T-cell (primary cell): Measurements from ENCODE around the gene PBRM1. TPM values are rescaled to one million over a fixed set of nuclear protein-coding genes. Genes with fewer than 3 reads are reported as not detected.

Experiments used
- ATAC-seq, 4 experiments: fragments of 200-7000 bp in 3 of 4; fragments of 150-1000 bp in 1 of 4; cut with Tn5 transposase; replicated peaks in 1 of 4; 1 replicate in 3 of 4; 2 replicates in 1 of 4; pipeline ENCODE4 v1.10.0; 2021; ENCODE audit warnings: moderate library complexity in 3 of 4, mild to moderate bottlenecking in 2 of 4, moderate number of reproducible peaks in 1 of 4
- CTCF ChIA-PET, 2 donors: fragments of 300-600 bp; sonication (Branson Sonifier 250); formaldehyde crosslinking; loops; one replicate each; lab custom pipeline; 2022; ENCODE audit warnings: antibody characterized with exemption in 2 of 2; lab: Charles Lee
- POLR2A ChIA-PET, 2 donors: fragments of 300-600 bp; sonication (Branson Sonifier 250); formaldehyde crosslinking; loops; one replicate each; lab custom pipeline; 2022; ENCODE audit warnings: antibody characterized with exemption in 2 of 2; lab: Charles Lee
- DNase-seq, 35 experiments: peaks; one replicate each; pipeline versions ENCODE4 v3.0.0 to v3.0.0-alpha.2; 2013 to 2023
- H3K27ac ChIP-seq: one replicate; pipeline ENCODE4 v1.5.1; 2013; ENCODE audit warnings: low read length
- H3K27me3 ChIP-seq, 2 experiments: replicated peaks in 1 of 2; 1 replicate in 1 of 2; 2 replicates in 1 of 2; pipeline versions ENCODE4 v1.6.1 to v1.7.0; 2013; ENCODE audit warnings: low read length in 1 of 2, mixed read lengths in 1 of 2; ENCODE audit not compliant: control insufficient read depth in 2 of 2, insufficient read depth in 2 of 2; ENCODE audit errors: extremely low read depth in 1 of 2
- H3K36me3 ChIP-seq, 2 donors: 1 replicate in 1 of 2; 2 replicates in 1 of 2; pipeline versions ENCODE4 v1.6.1 to v1.7.0; 2013; ENCODE audit warnings: low read length in 1 of 2; ENCODE audit not compliant: control insufficient read depth in 2 of 2, insufficient read depth in 1 of 2; ENCODE audit errors: extremely low read depth in 1 of 2
- H3K4me1 ChIP-seq, 2 experiments: 1 replicate in 1 of 2; 2 replicates in 1 of 2; pipeline versions ENCODE4 v1.6.1 to v1.7.0; 2013; ENCODE audit warnings: low read length in 2 of 2, mixed read lengths in 1 of 2; ENCODE audit not compliant: insufficient read depth in 2 of 2, control insufficient read depth in 1 of 2; ENCODE audit errors: extremely low read depth in 1 of 2
- H3K4me3 ChIP-seq, 2 donors: 1 replicate in 1 of 2; 2 replicates in 1 of 2; pipeline versions ENCODE4 v1.5.1 to v1.7.0; 2013; ENCODE audit warnings: mild to moderate bottlenecking in 2 of 2, low read length in 1 of 2, moderate library complexity in 1 of 2; ENCODE audit not compliant: control insufficient read depth in 1 of 2; ENCODE audit errors: extremely low read depth in 1 of 2
- H3K9me3 ChIP-seq: 2 replicates; pipeline ENCODE4 v1.7.0; 2013
- H3K27ac Mint-ChIP-seq, 2 donors: one replicate each; pipeline ENCODE4 v1.8.0; 2020 to 2021; ENCODE audit warnings: mild to moderate bottlenecking in 2 of 2, mixed read lengths in 2 of 2
- H3K27me3 Mint-ChIP-seq, 2 donors: one replicate each; pipeline ENCODE4 v1.8.0; 2021 to 2022; ENCODE audit warnings: mixed read lengths in 2 of 2
- H3K36me3 Mint-ChIP-seq: one replicate; pipeline ENCODE4 v1.8.0; 2021; ENCODE audit warnings: mixed read lengths
- H3K4me1 Mint-ChIP-seq, 3 donors: one replicate each; pipeline ENCODE4 v1.8.0; 2020 to 2022; ENCODE audit warnings: mixed read lengths in 3 of 3, mild to moderate bottlenecking in 1 of 3
- H3K4me3 Mint-ChIP-seq, 3 donors: one replicate each; pipeline ENCODE4 v1.8.0; 2020 to 2022; ENCODE audit warnings: mild to moderate bottlenecking in 3 of 3, mixed read lengths in 3 of 3, moderate library complexity in 3 of 3
- H3K9me3 Mint-ChIP-seq, 3 donors: one replicate each; pipeline ENCODE4 v1.8.0; 2020 to 2022; ENCODE audit warnings: mixed read lengths in 3 of 3
- WGBS: methylation state at CpG from one replicate; pipeline ENCODE4 v1.1.5; 2013; ENCODE audit warnings: missing lambda C conversion rate; ENCODE audit not compliant: insufficient coverage; 5-methylcytosine and 5-hydroxymethylcytosine counted together
- total RNA-seq, 35 experiments: library from RNA in 6 of 35; stranded (reverse) in 6 of 35; fragments of 120-200 nt in 1 of 35; gene quantifications; one replicate each; pipeline versions ENCODE4 v1.2.1 to v1.2.4 and lab custom pipeline; 2013 to 2026

PBRM1 gene
- total RNA-seq, 5 donors from 2014 or later (not counting 1 experiment from before 2014, with no cell fraction given): 57.4 to 73.3 (median 63.3) TPM

DNA sequence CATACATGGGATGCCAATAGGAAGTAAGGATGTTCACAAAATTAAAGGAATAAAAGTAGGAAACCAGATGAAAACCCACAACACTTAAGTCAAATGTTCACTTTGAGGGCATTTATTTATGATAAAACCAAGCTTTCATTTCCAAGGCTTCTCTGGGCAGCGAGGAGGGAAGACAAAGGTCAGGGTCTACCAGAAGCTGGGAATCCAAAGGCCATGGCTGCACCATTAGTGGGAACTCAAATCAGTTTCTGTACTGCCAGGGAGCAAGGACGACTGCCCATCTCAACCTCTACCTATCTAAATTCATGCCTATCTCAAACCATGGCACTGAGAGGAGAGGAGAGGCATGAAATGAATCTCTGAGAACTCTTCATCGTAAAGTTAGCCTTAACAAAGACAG is 22.6 kb downstream of the PBRM1 start:
- ChIA-PET CTCF (no interaction called here), POLR2A (interaction anchor here in 1 of 2 donors (0.7 kb wide), 1 partner anchor 8 kb away, joined by 4 read pairs; no protein-coding TSS in a partner anchor)
- Mint-ChIP-seq H3K4me1 (peaks cover 0 to 10% (median 3%) of the 10 kb centered on the region in 3 donors), H3K27me3 (no peaks in the 10 kb centered on the region), H3K9me3 (no peaks in the 10 kb centered on the region), H3K36me3 (peaks cover 38% of the 10 kb centered on the region), H3K4me3 (no peak overlapping the region), H3K27ac (no peak overlapping the region)
- no peak for ATAC-seq
- H3K4me1 ChIP-seq: no peaks in the 10 kb centered on the region
- no peak overlapping the region for H3K4me3 ChIP-seq
- peaks cover 0 to 60% of the 10 kb centered on the region in 2 donors for H3K36me3 ChIP-seq
- no peak for DNase-seq
- 100% methylated on average over 1 of the region's 3 CpGs for WGBS
- no peaks in the 10 kb centered on the region for H3K9me3 ChIP-seq
- H3K27ac ChIP-seq: no peak overlapping the region
- no peaks in the 10 kb centered on the region for H3K27me3 ChIP-seq

- ChIA-PET CTCF (no interaction called here), POLR2A (interaction anchor here in 1 of 2 donors (0.7 kb wide), 1 partner anchor 23 kb away, joined by 3 read pairs; no protein-coding TSS in a partner anchor)
- no peaks in the 10 kb centered on the region for H3K27me3 ChIP-seq
- DNase-seq: no peak
- H3K36me3 ChIP-seq: peaks cover 0 to 68% of the 10 kb centered on the region in 2 donors
- Mint-ChIP-seq H3K36me3 (peaks cover 44% of the 10 kb centered on the region), H3K4me1 (peaks cover 0 to 10% (median 0%) of the 10 kb centered on the region in 3 donors), H3K4me3 (no peak overlapping the region), H3K27me3 (no peaks in the 10 kb centered on the region), H3K9me3 (no peaks in the 10 kb centered on the region), H3K27ac (no peak overlapping the region)
- H3K27ac ChIP-seq: no peak overlapping the region
- no peak overlapping the region for H3K4me3 ChIP-seq
- WGBS: no CpG with 5 or more reads among the region's 3 CpGs
- no peaks in the 10 kb centered on the region for H3K4me1 ChIP-seq
- no peak for ATAC-seq
- H3K9me3 ChIP-seq: no peaks in the 10 kb centered on the region
Observed at GRCh38 chr3:52660046-52660445, 25.7 kb downstream of the PBRM1 start.

DNA sequence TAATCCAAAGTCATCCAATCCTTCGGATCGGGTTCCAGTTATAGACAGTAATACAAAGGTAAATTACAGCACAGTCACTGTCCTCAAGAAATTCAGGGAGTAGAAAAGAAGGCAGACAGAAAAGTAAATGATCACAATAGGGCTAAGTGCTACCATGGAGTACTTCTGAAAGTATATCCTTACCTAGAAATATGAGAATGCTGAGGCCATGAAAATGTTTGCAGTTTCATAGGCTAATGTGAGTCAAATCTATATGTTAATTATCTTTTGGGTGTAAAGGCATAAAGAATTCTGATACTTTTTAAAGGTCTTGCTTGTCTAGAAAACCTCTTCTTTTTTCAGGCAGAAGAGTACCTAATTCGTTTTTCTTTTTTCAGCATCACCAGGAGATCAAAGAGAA is 29.8 kb downstream of the PBRM1 start:
- Histone ChIP-seq H3K4me1 (no peaks in the 10 kb centered on the region), H3K27me3 (no peaks in the 10 kb centered on the region), H3K27ac (no peak overlapping the region), H3K9me3 (no peaks in the 10 kb centered on the region), H3K4me3 (no peak overlapping the region), H3K36me3 (peaks cover 0 to 69% of the 10 kb centered on the region in 2 donors)
- Mint-ChIP-seq H3K27ac (no peak overlapping the region), H3K27me3 (no peaks in the 10 kb centered on the region), H3K4me3 (no peak overlapping the region), H3K9me3 (no peaks in the 10 kb centered on the region), H3K36me3 (peaks cover 34% of the 10 kb centered on the region), H3K4me1 (no peaks in the 10 kb centered on the region)
- no CpG with 5 or more reads among the region's 3 CpGs for WGBS
- no peak for ATAC-seq
- ChIA-PET CTCF (no interaction called here), POLR2A (no interaction called here)
- DNase-seq: no peak

DNA sequence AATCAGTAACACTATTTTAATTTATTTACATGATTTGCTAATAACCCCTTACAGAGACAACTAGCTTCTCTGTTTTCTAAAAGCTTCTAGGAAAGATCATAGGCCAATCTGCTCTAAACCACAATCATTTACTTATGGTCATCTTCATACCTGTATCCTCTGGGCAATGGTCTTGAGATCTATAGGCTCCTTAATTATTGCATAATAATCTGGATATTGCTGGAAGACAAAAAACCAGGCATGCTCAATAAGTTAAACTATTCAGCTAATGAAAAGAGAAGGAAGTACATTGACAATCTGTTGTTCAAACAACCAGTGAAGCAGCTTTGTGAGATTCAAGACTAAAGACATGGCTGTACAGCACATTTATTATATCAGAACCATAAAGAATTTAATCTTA is 34.1 kb downstream of the PBRM1 start:
- Mint-ChIP-seq H3K36me3 (peaks cover 60% of the 10 kb centered on the region), H3K27ac (no peak overlapping the region), H3K4me3 (no peak overlapping the region), H3K9me3 (no peaks in the 10 kb centered on the region), H3K27me3 (no peaks in the 10 kb centered on the region), H3K4me1 (peaks cover 0 to 6% (median 0%) of the 10 kb centered on the region in 3 donors)
- peaks cover under 1 to 66% of the 10 kb centered on the region in 2 donors for H3K36me3 ChIP-seq
- H3K4me3 ChIP-seq: no peak overlapping the region
- ChIA-PET CTCF (no interaction called here), POLR2A (interaction anchor here (0.6 to 0.8 kb wide), 3 partner anchors 26 to 398 kb away, joined by 3 to 4 read pairs (median 3); no protein-coding TSS in a partner anchor)
- no peaks in the 10 kb centered on the region for H3K27me3 ChIP-seq
- H3K4me1 ChIP-seq: no peaks in the 10 kb centered on the region
- no peak overlapping the region for H3K27ac ChIP-seq
- DNase-seq (no peak), ATAC-seq (no peak)
- H3K9me3 ChIP-seq: no peaks in the 10 kb centered on the region

GRCh38 chr3:52650439-52650838 is 35.3 kb downstream of the PBRM1 start:
- peaks cover 56% of the 10 kb centered on the region for H3K36me3 Mint-ChIP-seq
- CTCF ChIA-PET: interaction anchor here in 1 of 2 donors (0.5 kb wide), 1 partner anchor 12 kb away, joined by 5 read pairs; no protein-coding TSS in a partner anchor
- no peak for ATAC-seq

DNA sequence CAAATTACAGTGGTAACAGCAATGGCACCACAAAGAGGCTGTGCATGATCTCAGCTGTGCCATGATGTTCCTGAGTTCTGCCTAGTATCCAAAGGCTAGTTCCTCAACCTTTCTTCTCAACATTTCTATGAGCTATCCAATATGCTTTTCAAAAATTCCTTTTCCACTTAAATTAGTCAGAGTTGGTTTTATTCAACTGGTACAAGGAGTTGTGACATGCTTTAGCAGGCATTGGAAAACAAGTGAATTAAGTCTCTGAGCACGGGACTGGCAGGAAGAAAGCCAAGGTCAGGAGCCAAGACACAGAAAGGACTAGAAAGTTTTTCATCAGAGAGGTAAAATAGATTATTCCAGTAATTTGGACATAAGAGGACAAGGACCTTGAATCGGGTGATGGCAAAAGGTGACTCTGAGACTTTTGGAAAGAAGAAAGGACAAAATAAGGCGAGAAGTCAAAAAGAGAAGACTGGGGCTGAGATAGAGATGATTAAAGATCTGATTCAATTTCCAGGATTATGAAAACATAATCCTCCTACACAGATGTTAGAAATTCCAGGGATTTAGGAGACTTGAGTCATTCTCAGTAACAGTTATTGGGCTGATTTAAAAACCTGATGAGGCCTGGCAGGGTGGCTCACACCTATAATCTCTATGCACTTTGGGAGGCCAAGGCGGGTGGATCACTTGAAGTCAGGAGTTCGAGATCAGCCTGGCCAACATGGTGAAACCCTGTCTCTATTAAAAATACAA is 36.1 kb downstream of the PBRM1 start:
- POLR2A ChIA-PET: interaction anchor here in 1 of 2 donors (0.6 kb wide), 1 partner anchor 46 kb away, joined by 3 read pairs; no protein-coding TSS in a partner anchor
- H3K9me3 ChIP-seq: no peaks in the 10 kb centered on the region
- Mint-ChIP-seq H3K4me1 (peaks cover 0 to 6% (median 0%) of the 10 kb centered on the region in 3 donors), H3K27ac (no peak overlapping the region), H3K36me3 (peaks cover 60% of the 10 kb centered on the region), H3K27me3 (no peaks in the 10 kb centered on the region), H3K9me3 (no peaks in the 10 kb centered on the region), H3K4me3 (no peak overlapping the region)
- CTCF ChIA-PET: no interaction called here
- H3K36me3 ChIP-seq: peaks cover 5 to 59% of the 10 kb centered on the region in 2 donors
- no peaks in the 10 kb centered on the region for H3K27me3 ChIP-seq
- no peaks in the 10 kb centered on the region for H3K4me1 ChIP-seq
- H3K27ac ChIP-seq: no peak overlapping the region
- no peak for DNase-seq
- ATAC-seq: no peak
- WGBS: 94% methylated on average over 1 of the region's 5 CpGs
- no peak overlapping the region for H3K4me3 ChIP-seq

More at GRCh38 chr3:52650439-52650838, 35.3 kb downstream of the PBRM1 start:
- H3K27ac Mint-ChIP-seq: no peak overlapping the region
- Histone ChIP-seq H3K9me3 (no peaks in the 10 kb centered on the region), H3K36me3 (peaks cover 5 to 59% of the 10 kb centered on the region in 2 donors), H3K27me3 (no peaks in the 10 kb centered on the region), H3K27ac (no peak overlapping the region), H3K4me3 (no peak overlapping the region), H3K4me1 (no peaks in the 10 kb centered on the region)
- H3K4me3 Mint-ChIP-seq: no peak overlapping the region
- DNase-seq: no peak
- H3K9me3 Mint-ChIP-seq: no peaks in the 10 kb centered on the region
- H3K27me3 Mint-ChIP-seq: no peaks in the 10 kb centered on the region
- no CpG with 5 or more reads among the region's 1 CpG for WGBS
- H3K4me1 Mint-ChIP-seq: peaks cover 0 to 6% (median 0%) of the 10 kb centered on the region in 3 donors
- POLR2A ChIA-PET: interaction anchor here in 1 of 2 donors (0.6 kb wide), 1 partner anchor 340 kb away, joined by 10 read pairs; no protein-coding TSS in a partner anchor
